HCT116 (cell line): Measurements from ENCODE around the gene LRRC47. TPM values are rescaled to one million over a fixed set of nuclear protein-coding genes. Genes with fewer than 3 reads are reported as not detected.
A peak's percentile ranks its signal among the peaks of the same experiment; 100 is the strongest.

Experiments used
- ATAC-seq: fragments of 200-7000 bp; cut with Tn5 transposase; 2 replicates; pipeline ENCODE4 v1.9.1; 2020; ENCODE audit warnings: mild to moderate bottlenecking, moderate library complexity
- BruUV-seq: library from RNA; stranded (reverse); fragments of 400-500 nt; replicated peaks from 2 replicates; lab custom pipeline; 2021; lab: Mats Ljungman, UMichigan
- CTCF ChIA-PET: fragments of 300-600 bp; sonication (Branson Sonifier 250); formaldehyde crosslinking; loops from one replicate; lab custom pipeline; 2021; ENCODE audit warnings: antibody characterized with exemption; lab: Charles Lee
- POLR2A ChIA-PET: fragments of 300-600, 350-600 bp; sonication (Branson Sonifier 250); formaldehyde crosslinking; loops from one replicate; lab custom pipeline; 2021; ENCODE audit warnings: antibody characterized with exemption; lab: Charles Lee
- RAD21 ChIA-PET, 2 experiments: fragments of 300-600 bp; sonication (Branson Sonifier 250); formaldehyde crosslinking; loops; one replicate each; lab custom pipeline; 2023; ENCODE audit warnings: low total read pairs in 2 of 2; ENCODE audit not compliant: uncharacterized antibody in 2 of 2, unreplicated experiment in 2 of 2, low non-redundant PET in 1 of 2; lab: Charles Lee
- DNase-seq: peaks from one replicate; pipeline ENCODE4 v3.0.0-alpha.2; 2010; ENCODE audit warnings: low read depth, low spot score
- H2AFZ ChIP-seq: fragments of 200-600 bp; shearing (Covaris generic), sonication (generic); 2 replicates; pipeline ENCODE4 v1.6.1; 2017; ENCODE audit warnings: low read depth, mixed run types, mixed read lengths, antibody characterized with exemption, low read length; ENCODE audit not compliant: poor library complexity, severe bottlenecking
- H3K27ac ChIP-seq: 2 replicates; pipeline ENCODE4 v1.5.1; 2012; ENCODE audit warnings: low read depth, low read length
- H3K27me3 ChIP-seq: fragments of 200-600 bp; sonication (generic); 2 replicates; pipeline ENCODE4 v1.6.1; 2016; ENCODE audit warnings: mixed run types, low read length, mixed read lengths; ENCODE audit not compliant: insufficient read depth
- H3K36me3 ChIP-seq, 2 experiments: fragments of 200-500 bp in 1 of 2; fragments of 200-600 bp in 1 of 2; sonication (Bioruptor generic) in 1 of 2; sonication (generic) in 1 of 2; 2 replicates each; pipeline versions ENCODE4 v1.5.1 to v1.6.1; 2014 to 2016; ENCODE audit warnings: low read length in 2 of 2, inconsistent platforms in 1 of 2, mixed read lengths in 1 of 2, mixed run types in 1 of 2; ENCODE audit not compliant: insufficient read depth in 2 of 2, control insufficient read depth in 1 of 2
- H3K4me1 ChIP-seq, 2 experiments: fragments of 200-600 bp in 1 of 2; sonication (generic) in 1 of 2; 2 replicates each; pipeline versions ENCODE4 v1.5.1 to v1.6.1; 2012 to 2017; ENCODE audit warnings: low read length in 2 of 2, inconsistent platforms in 1 of 2, mild to moderate bottlenecking in 1 of 2, mixed read lengths in 1 of 2, mixed run types in 1 of 2, moderate library complexity in 1 of 2; ENCODE audit not compliant: insufficient read depth in 2 of 2, control insufficient read depth in 1 of 2
- H3K4me2 ChIP-seq: fragments of 200-600 bp; sonication (generic); 2 replicates; pipeline ENCODE4 v1.6.1; 2017; ENCODE audit warnings: mixed run types, low read length, mixed read lengths
- H3K4me3 ChIP-seq, 2 experiments: fragments of 200-600 bp in 1 of 2; sonication (generic) in 1 of 2; replicated peaks in 1 of 2; 2 replicates each; pipeline ENCODE4 v1.5.1; 2011 to 2016; ENCODE audit warnings: low read length in 2 of 2, control low read depth in 1 of 2, low read depth in 1 of 2, mild to moderate bottlenecking in 1 of 2, mixed read lengths in 1 of 2, mixed run types in 1 of 2
- H3K79me2 ChIP-seq: fragments of 200-600 bp; sonication (generic); 2 replicates; pipeline ENCODE4 v1.6.1; 2017; ENCODE audit warnings: mild to moderate bottlenecking, mixed run types, low read length, moderate library complexity, mixed read lengths; ENCODE audit not compliant: insufficient read depth
- H3K9ac ChIP-seq: fragments of 200-600 bp; sonication (generic); 2 replicates; pipeline ENCODE4 v1.6.1; 2016; ENCODE audit warnings: low read length, mixed read lengths
- H3K9me2 ChIP-seq: fragments of 200-600 bp; sonication (generic), shearing (Covaris generic); 2 replicates; pipeline ENCODE4 v1.6.1; 2017; ENCODE audit warnings: mixed run types, mild to moderate bottlenecking, moderate library complexity; ENCODE audit not compliant: insufficient read depth
- H3K9me3 ChIP-seq, 2 experiments: fragments of 200-500 bp in 1 of 2; fragments of 200-600 bp in 1 of 2; sonication (Bioruptor generic) in 1 of 2; sonication (generic) in 1 of 2; 2 replicates each; pipeline ENCODE4 v1.6.1; 2014 to 2017; ENCODE audit warnings: low read length in 2 of 2, mixed read lengths in 2 of 2, inconsistent platforms in 1 of 2, low read depth in 1 of 2, mild to moderate bottlenecking in 1 of 2, mixed run types in 1 of 2, moderate library complexity in 1 of 2; ENCODE audit not compliant: control insufficient read depth in 1 of 2, insufficient read depth in 1 of 2
- H4K20me1 ChIP-seq: fragments of 200-600 bp; sonication (generic), shearing (Covaris generic); 2 replicates; pipeline ENCODE4 v1.6.1; 2017; ENCODE audit warnings: mixed run types, mild to moderate bottlenecking, moderate library complexity; ENCODE audit not compliant: insufficient read depth
- CBX3 ChIP-seq: IDR thresholded peaks from 2 replicates; pipeline ENCODE4 v1.6.1; 2012; ENCODE audit warnings: low read depth
- CEBPB ChIP-seq: IDR thresholded peaks from 2 replicates; pipeline ENCODE4 v1.6.1; 2012; ENCODE audit warnings: low read depth
- CTCF ChIP-seq, 3 experiments: fragments of 200-600 bp in 1 of 3; sonication (generic) in 1 of 3; IDR thresholded peaks in 2 of 3; conservative IDR thresholded peaks in 1 of 3; 2 replicates each; pipeline ENCODE4 v1.5.1; 2012 to 2017; ENCODE audit warnings: low read depth in 2 of 3, low read length in 2 of 3, antibody characterized with exemption in 1 of 3, borderline replicate concordance in 1 of 3, control low read depth in 1 of 3, mild to moderate bottlenecking in 1 of 3, mixed read lengths in 1 of 3, mixed run types in 1 of 3, moderate library complexity in 1 of 3; ENCODE audit not compliant: insufficient read depth in 1 of 3
- EZH2 ChIP-seq: fragments of 200-600 bp; sonication (generic); IDR thresholded peaks from 2 replicates; pipeline ENCODE4 v1.6.1; 2017; ENCODE audit warnings: antibody characterized with exemption, mixed run types
- FOSL1 ChIP-seq: IDR thresholded peaks from 2 replicates; pipeline ENCODE4 v1.6.1; 2012; ENCODE audit warnings: low read depth
- MAX ChIP-seq: IDR thresholded peaks from 2 replicates; pipeline ENCODE4 v1.6.1; 2012
- POLR2A ChIP-seq: IDR thresholded peaks from 2 replicates; pipeline ENCODE4 v1.7.0; 2011; ENCODE audit warnings: borderline replicate concordance; ENCODE audit not compliant: insufficient read depth, insufficient read length; ENCODE audit errors: extremely low read depth
- SIN3A ChIP-seq: IDR thresholded peaks from 2 replicates; pipeline ENCODE4 v1.6.1; 2012; ENCODE audit warnings: low read depth
- ZNF274 ChIP-seq: fragments of 200-500 bp; sonication (Bioruptor generic); IDR thresholded peaks from 2 replicates; pipeline ENCODE4 v1.6.1; 2014; ENCODE audit warnings: mild to moderate bottlenecking, low read depth, low read length, inconsistent platforms
- intact Hi-C: fragments of 100-400 bp; cut with micrococcal nuclease; formaldehyde crosslinking; loops from 2 replicates; pipeline ENCODE4 v1.10.0; 2022
- total RNA-seq: library from RNA; stranded (reverse); gene quantifications from one replicate; pipeline ENCODE4 v1.2.1, GENCODE V29; 2021; ENCODE audit not compliant: unreplicated experiment

Gene LRRC47
- total RNA-seq, 1 experiment from 2014 or later, result 48.0 TPM

GRCh38 chr1:3828391-3828790, 32.1 kb upstream of the LRRC47 start:
- H3K9me3 ChIP-seq, result no peaks in the 10 kb centered on the region
- no peak overlapping the region for H3K27ac ChIP-seq
- peaks cover 4 to 7% of the 10 kb centered on the region in 2 experiments; a peak in 3 of 4 replicates for H3K36me3 ChIP-seq
- no peak overlapping the region for H3K4me3 ChIP-seq
- ATAC-seq (no peak), DNase-seq (no peak)
- POLR2A ChIA-PET, result no interaction called here
- H3K9ac ChIP-seq, result no peak overlapping the region
- CTCF ChIA-PET, result no interaction called here
- no peak for TF ChIP-seq POLR2A
- TF ChIP-seq SIN3A, result no peak
- no peak for TF ChIP-seq CBX3
- TF ChIP-seq CEBPB, result no peak
- TF ChIP-seq MAX, result no peak
- no peaks in the 10 kb centered on the region for H3K27me3 ChIP-seq
- no peaks in the 10 kb centered on the region for H3K9me2 ChIP-seq
- RAD21 ChIA-PET, result no interaction called here
- H3K79me2 ChIP-seq, result no peaks in the 10 kb centered on the region
- no TSS peak for BruUV-seq
- intact Hi-C loops, result no loop called here
- no peak overlapping the region for H3K4me2 ChIP-seq
- H2AFZ ChIP-seq, result no peak overlapping the region
- no peaks in the 10 kb centered on the region for H3K4me1 ChIP-seq
- no peaks in the 10 kb centered on the region for H4K20me1 ChIP-seq

GRCh38 chr1:3827813-3828307, 31.6 kb upstream of the LRRC47 start:
- RAD21 ChIA-PET, result no interaction called here
- POLR2A ChIA-PET, result no interaction called here
- H3K27ac ChIP-seq, result no peak overlapping the region
- TF ChIP-seq FOSL1 (no peak), EZH2 (no peak), CTCF (IDR thresholded peaks at IDR 0.05 in 2 of 3, conservative IDR thresholded peaks at IDR 0.05 in 1 of 3; ENCODE audit: borderline replicate concordance in 1 of 3, insufficient read depth in 1 of 3, low read depth in 2 of 3, low read length in 2 of 3) (peak in 1 of 3 experiments; percentile 15; a peak in 1 of 6 replicates), ZNF274 (no peak)
- no peaks in the 10 kb centered on the region for H3K9me3 ChIP-seq
- CTCF ChIA-PET, result no interaction called here
- H3K36me3 ChIP-seq, result peaks cover 4 to 7% of the 10 kb centered on the region in 2 experiments; a peak in 3 of 4 replicates
- no peaks in the 10 kb centered on the region for H3K4me1 ChIP-seq
- no peaks in the 10 kb centered on the region for H3K27me3 ChIP-seq
- no peak overlapping the region for H3K4me2 ChIP-seq
- DNase-seq (no peak), ATAC-seq (peak; percentile 82)
- H4K20me1 ChIP-seq, result no peaks in the 10 kb centered on the region
- no peak overlapping the region for H2AFZ ChIP-seq
- no TSS peak for BruUV-seq
- H3K4me3 ChIP-seq, result no peak overlapping the region
- H3K9me2 ChIP-seq, result no peaks in the 10 kb centered on the region
- H3K79me2 ChIP-seq, result no peaks in the 10 kb centered on the region
- no peak overlapping the region for H3K9ac ChIP-seq
- intact Hi-C loops, result no loop called here
